NCI-H128 (cell line): ENCODE measurements around the gene ZNF335.
"Not testable (repeated sequence)": the region's sequence is repeated elsewhere in the genome, so short reads cannot be mapped to it uniquely, and the experiment has no call there.

ENCODE experiments used
- DNase-seq: peaks from one replicate; lab custom pipeline; 2025; ENCODE audit not compliant: unreplicated experiment; lab: John Stamatoyannopoulos, UW

Gene ZNF335

GRCh38 chr20:45911486-45912343 lies 60.3 kb downstream of the ZNF335 start, which contains the start of gene PLTP:
PLTP (minus strand) TSS chr20:45912155; CDS start chr20:45911452, 703 bp downstream.
- no peak for DNase-seq

DNA sequence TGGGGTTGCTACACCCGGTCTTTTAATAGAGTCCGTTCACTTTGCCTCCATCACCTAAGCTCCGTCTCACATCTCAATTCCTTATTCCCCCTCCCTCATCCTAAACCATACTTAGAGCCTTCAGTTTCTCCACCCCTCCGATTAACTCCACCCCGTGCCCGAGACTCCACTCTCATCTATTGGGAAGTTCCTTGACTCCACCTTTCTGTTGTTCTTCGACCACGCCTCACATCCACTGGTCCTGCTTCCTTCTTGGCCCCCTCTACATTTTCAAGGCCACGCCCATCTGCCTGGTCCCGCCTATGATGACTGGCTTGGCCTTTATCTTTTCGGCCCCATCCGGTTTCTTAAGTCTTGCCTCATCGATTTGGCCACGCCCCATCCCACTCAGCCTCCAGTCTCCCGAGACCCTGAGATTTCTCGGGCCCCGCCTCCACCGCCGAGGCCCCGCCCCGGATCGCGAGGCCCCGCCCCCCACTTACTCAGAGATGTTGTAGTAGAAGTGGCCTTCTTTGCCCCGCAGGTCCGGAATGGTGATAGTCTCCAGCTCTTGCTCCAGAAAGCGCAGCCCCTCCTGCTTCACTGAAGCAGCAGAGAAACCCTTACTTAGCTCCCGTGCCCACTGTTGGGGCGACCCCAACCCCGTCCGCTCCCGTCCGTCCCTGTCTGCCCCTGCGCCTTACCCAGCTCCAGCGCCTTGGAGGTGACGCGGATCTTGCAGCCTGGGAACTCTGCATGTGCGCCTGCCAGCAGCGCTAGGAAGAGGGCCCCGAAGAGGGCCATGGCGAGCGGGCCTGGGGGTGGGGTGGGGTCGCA lies 61.1 kb downstream of the ZNF335 start:
- DNase-seq = no peak

DNA sequence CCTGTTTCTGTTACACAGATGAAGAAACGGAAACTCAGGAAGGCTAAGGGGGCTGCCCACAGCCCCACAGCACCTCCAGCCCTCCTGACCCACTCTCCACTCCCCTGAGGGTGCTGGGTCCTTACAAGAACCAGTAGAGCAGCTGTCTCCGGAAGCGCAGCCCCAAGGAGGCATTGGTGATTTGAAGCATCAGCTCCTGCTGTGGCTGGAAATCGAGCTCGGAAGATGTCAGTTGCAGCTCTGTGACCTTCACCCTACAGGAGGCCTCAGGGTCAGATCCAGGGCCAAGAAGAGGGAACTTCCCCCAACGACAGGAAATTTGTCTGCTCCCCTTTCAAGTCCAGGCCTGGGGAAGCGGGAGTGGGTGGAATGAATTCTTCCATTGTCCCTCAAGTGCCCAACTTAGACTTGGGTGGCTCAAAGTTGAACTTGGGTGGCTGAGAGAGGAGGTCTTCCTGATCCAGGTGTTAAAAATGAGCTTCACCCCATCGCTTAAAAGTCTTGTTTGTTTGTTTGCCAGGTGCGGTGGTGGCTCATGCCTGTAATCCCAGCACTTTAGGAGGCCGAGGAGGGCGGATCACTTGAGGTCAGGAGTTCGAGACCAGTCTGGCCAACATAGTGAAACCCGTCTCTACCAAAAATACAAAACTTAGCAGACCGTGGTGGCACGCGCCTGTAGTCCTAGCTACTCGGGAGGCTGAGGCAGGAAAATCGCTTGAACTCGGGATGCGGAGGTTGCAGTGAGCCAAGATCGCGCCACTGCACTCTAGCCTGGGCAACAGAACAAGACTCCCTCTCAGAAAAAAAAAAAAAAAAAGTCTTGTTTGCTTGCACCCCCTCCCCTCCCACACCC lies 62.0 kb downstream of the ZNF335 start:
- no peak for DNase-seq

GRCh38 chr20:45909336-45909808 lies 62.6 kb downstream of the ZNF335 start:
- no peak for DNase-seq

GRCh38 chr20:45908084-45908483 lies 63.9 kb downstream of the ZNF335 start:
- DNase-seq = no peak

GRCh38 chr20:45907219-45907948 lies 64.6 kb downstream of the ZNF335 start:
- DNase-seq = no peak

- DNase-seq = no peak
Measured at GRCh38 chr20:45905505-45906079, 66.4 kb downstream of the ZNF335 start.

DNA sequence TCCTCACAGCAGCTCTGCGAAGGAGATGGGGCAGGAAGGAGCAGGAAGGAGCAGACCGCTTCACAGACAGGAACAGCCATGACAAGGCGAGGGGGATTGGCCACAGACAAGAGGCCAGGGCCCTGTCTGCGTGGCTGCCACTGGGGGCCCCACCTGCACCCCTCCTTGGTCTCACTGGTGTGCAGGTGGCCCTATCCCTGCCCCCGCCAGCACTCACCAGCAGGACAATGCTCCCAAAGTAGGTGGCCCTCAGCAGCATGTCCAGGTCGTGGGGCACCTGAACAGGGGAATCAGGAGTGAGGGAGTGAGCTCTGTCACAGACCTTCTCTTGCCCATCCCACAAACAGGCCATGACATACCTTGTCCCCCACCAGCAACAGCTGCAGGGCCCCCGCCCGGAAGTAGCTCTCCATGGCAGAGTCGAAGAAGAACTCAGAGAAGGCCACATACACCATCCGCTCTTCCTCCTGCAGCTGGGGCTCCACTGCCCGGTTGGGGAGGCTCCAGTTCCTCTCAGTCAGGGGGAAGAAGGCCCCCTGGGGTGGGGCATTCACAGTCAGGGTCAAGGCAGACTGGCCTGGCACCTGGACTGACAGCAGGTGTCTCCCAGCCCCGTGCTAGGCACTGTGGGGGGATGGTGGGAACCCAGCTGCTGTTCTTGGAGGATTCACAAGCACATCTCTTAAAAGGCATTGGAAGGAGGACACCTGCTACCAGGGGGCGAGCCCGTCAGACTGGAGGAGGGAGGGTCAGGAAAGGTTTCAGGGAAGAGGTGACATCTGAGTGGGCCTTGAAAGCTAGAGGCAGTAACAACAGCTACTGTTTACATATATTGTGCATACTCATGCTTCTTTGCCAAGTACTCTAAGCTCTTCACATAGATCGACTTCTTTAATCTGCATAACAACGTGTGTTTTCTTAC lies 67.2 kb downstream of the ZNF335 start:
- no peak for DNase-seq

DNA sequence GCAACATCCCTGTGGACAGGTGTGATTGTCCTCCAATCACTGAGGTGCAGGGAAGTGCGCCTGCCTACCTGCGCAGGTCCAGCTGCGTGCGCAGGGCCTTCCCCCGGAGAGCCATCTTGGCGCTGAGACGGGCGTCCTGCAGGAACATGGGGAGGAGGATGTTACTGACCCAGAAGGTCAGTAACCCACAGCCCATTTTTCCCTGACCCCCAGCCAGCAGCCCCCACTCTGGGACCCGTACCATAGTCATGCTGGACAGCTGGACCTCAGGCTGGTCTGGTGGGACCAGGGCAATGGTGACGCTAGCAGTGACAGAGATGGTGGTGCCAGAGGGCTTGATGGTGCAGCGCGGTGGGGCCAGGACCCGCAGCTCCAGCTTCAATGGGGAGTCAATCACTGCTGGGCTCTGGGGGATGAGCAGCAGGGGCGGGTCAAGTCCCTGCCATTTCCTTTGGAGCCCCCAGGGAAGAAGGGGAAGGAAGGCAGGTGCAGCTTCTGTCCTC lies 69.8 kb downstream of the ZNF335 start:
- DNase-seq = no peak

- not testable (repeated sequence) for DNase-seq
Measured at GRCh38 chr20:45901332-45901731, 70.7 kb downstream of the ZNF335 start.

GRCh38 chr20:45899046-45899835 lies 72.8 kb downstream of the ZNF335 start:
- no peak for DNase-seq
